K562 (cell line): ENCODE data around the gene C19orf47. TPM values are rescaled to one million over a fixed set of nuclear protein-coding genes. Genes with fewer than 3 reads are reported as not detected.

Experiments
- ESRRA ChIP-seq: fragments of 450-650 bp; IDR thresholded peaks from 2 replicates; pipeline ENCODE4 v1.6.1; 2014; ENCODE audit warnings: low read depth, mild to moderate bottlenecking, moderate library complexity, borderline replicate concordance
- MIER1 ChIP-seq: fragments of 450-650 bp; IDR thresholded peaks from 2 replicates; pipeline ENCODE4 v1.6.1; 2016; ENCODE audit warnings: antibody characterized with exemption, mild to moderate bottlenecking, low read depth
- SMARCC2 ChIP-seq: fragments of 450-650 bp; IDR thresholded peaks from 2 replicates; pipeline ENCODE4 v1.6.1; 2017; ENCODE audit warnings: antibody characterized with exemption, moderate library complexity, mild to moderate bottlenecking, low read depth
- TARDBP ChIP-seq: fragments of 450-650 bp; IDR thresholded peaks from 2 replicates; pipeline ENCODE4 v1.6.1; 2016
- TGIF2 ChIP-seq: sonication (generic); formaldehyde crosslinking; IDR thresholded peaks from 2 replicates; pipeline ENCODE4 v1.8.1; 2022; ENCODE audit warnings: mild to moderate bottlenecking, missing genetic modification reagents, moderate library complexity
- ZC3H4 ChIP-seq: sonication (generic); formaldehyde crosslinking; IDR thresholded peaks from 2 replicates; pipeline ENCODE4 v1.9.0; 2021; ENCODE audit warnings: missing genetic modification reagents, borderline replicate concordance
- ZNF354B ChIP-seq: fragments of 250-450 bp; sonication (Bioruptor Pico); IDR thresholded peaks from 2 replicates; pipeline ENCODE4 v1.4.0; 2020
- ZNF77 ChIP-seq: fragments of 250-450 bp; sonication (Bioruptor Pico); IDR thresholded peaks from 2 replicates; pipeline ENCODE4 v1.5.0; 2020
- polyA plus RNA-seq, 8 experiments: library from polyadenylated mRNA; depleted of rRNA in 4 of 8; stranded (reverse) in 5 of 8; unstranded in 3 of 8; fragments of >200 nt; fragmentation: Nextera tagmentation in 2 of 8; fragmentation: Illumina TruSeq in 1 of 8; extraction: Ambion mirVana in 2 of 8; extraction: Trizol in 1 of 8; gene quantifications; 2 replicates each; pipeline versions ENCODE4 v1.2.1 to v1.2.3, GENCODE V29; 2011 to 2014; ENCODE audit warnings: inconsistent platforms in 1 of 8, missing spikeins in 1 of 8
- total RNA-seq, 7 experiments: library from RNA; depleted of rRNA in 6 of 7; stranded (reverse); fragments of >200 nt in 6 of 7; fragmentation: Illumina TruSeq in 2 of 7; extraction: Trizol in 2 of 7; gene quantifications; 2 replicates each; pipeline versions ENCODE4 v1.2.1 to v1.2.3, GENCODE V29; 2011 to 2021; ENCODE audit warnings: low replicate concordance in 1 of 7
- TF ChIP-seq, protein P1 (sequence below), 2 experiments: fragments of 450-650 bp; formaldehyde crosslinking in 1 of 2; IDR thresholded peaks; 2 replicates each; pipeline versions ENCODE4 v1.4.0 to v1.6.1; 2014 to 2020; ENCODE audit warnings: mild to moderate bottlenecking in 2 of 2, borderline replicate concordance in 1 of 2, low read depth in 1 of 2
- TF ChIP-seq, protein P2 (sequence below): fragments of 450-650 bp; IDR thresholded peaks from 2 replicates; pipeline ENCODE4 v1.6.1; 2017; ENCODE audit warnings: antibody characterized with exemption, mild to moderate bottlenecking

The C19orf47 gene
- total and polyA plus RNA-seq, 9 of the 15 experiments (the other 6 are each of a cell fraction or from before 2014, with no cell fraction given) = 0.08 to 26.1 (median 14.7) TPM

DNA sequence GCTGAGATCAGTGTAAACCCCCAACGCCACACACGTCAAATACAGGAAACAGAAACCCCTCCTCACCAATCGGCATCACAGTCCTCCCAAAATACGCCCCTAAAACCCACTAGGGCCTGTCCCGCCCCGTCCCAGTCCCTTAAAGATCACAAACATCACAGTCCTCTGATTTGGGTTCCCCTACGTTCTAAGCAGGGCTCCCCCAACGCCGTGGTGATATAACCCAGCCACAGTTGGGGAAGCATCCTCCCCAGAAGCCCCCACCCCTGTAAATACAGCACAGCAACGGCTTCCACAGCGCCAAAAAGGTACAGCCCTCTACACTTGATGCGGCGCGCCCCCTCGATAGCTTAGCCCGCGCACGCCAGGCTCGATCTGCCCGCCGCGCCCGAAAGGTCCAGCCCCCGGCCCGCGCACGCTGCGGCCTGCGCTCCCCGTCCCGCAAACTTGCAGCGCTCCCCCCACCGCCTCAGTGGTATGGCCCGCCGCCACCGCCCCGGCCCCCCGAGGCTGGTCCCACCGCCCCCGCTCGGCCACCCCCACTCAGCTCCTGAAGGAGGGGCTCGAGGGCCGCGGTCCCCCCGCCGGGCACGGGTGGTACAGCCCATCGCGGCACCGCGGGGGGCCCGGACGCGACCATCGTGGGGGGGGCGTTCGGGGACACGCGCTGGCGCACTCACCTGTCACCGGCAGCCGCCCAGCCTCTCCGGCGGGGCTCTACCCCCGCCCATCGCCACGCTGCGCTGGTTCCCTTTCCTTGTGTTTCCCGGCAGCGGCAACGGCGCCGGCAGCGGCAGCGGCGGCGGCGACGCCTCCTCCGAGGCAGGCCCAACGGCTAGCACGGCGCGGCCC is 63.5 kb downstream of the C19orf47 start, which contains the start of gene AKT2 (continued):
- TF ChIP-seq, protein P1, sequence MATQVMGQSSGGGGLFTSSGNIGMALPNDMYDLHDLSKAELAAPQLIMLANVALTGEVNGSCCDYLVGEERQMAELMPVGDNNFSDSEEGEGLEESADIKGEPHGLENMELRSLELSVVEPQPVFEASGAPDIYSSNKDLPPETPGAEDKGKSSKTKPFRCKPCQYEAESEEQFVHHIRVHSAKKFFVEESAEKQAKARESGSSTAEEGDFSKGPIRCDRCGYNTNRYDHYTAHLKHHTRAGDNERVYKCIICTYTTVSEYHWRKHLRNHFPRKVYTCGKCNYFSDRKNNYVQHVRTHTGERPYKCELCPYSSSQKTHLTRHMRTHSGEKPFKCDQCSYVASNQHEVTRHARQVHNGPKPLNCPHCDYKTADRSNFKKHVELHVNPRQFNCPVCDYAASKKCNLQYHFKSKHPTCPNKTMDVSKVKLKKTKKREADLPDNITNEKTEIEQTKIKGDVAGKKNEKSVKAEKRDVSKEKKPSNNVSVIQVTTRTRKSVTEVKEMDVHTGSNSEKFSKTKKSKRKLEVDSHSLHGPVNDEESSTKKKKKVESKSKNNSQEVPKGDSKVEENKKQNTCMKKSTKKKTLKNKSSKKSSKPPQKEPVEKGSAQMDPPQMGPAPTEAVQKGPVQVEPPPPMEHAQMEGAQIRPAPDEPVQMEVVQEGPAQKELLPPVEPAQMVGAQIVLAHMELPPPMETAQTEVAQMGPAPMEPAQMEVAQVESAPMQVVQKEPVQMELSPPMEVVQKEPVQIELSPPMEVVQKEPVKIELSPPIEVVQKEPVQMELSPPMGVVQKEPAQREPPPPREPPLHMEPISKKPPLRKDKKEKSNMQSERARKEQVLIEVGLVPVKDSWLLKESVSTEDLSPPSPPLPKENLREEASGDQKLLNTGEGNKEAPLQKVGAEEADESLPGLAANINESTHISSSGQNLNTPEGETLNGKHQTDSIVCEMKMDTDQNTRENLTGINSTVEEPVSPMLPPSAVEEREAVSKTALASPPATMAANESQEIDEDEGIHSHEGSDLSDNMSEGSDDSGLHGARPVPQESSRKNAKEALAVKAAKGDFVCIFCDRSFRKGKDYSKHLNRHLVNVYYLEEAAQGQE (IDR thresholded peaks at IDR 0.05; ENCODE audit: borderline replicate concordance) = no peak
- TF ChIP-seq, protein P1 (CRISPR knock-in tag; IDR thresholded peaks at IDR 0.05; ENCODE audit: low read depth) = no peak
- TF ChIP-seq SMARCC2 (no peak), ZNF354B (CRISPR knock-in tag) (no peak), ESRRA (no peak), TGIF2 (CRISPR knock-in tag) (no peak), MIER1 (no peak), ZC3H4 (no peak), ZNF77 (CRISPR knock-in tag) (no peak), TARDBP (no peak)
- TF ChIP-seq, protein P2, sequence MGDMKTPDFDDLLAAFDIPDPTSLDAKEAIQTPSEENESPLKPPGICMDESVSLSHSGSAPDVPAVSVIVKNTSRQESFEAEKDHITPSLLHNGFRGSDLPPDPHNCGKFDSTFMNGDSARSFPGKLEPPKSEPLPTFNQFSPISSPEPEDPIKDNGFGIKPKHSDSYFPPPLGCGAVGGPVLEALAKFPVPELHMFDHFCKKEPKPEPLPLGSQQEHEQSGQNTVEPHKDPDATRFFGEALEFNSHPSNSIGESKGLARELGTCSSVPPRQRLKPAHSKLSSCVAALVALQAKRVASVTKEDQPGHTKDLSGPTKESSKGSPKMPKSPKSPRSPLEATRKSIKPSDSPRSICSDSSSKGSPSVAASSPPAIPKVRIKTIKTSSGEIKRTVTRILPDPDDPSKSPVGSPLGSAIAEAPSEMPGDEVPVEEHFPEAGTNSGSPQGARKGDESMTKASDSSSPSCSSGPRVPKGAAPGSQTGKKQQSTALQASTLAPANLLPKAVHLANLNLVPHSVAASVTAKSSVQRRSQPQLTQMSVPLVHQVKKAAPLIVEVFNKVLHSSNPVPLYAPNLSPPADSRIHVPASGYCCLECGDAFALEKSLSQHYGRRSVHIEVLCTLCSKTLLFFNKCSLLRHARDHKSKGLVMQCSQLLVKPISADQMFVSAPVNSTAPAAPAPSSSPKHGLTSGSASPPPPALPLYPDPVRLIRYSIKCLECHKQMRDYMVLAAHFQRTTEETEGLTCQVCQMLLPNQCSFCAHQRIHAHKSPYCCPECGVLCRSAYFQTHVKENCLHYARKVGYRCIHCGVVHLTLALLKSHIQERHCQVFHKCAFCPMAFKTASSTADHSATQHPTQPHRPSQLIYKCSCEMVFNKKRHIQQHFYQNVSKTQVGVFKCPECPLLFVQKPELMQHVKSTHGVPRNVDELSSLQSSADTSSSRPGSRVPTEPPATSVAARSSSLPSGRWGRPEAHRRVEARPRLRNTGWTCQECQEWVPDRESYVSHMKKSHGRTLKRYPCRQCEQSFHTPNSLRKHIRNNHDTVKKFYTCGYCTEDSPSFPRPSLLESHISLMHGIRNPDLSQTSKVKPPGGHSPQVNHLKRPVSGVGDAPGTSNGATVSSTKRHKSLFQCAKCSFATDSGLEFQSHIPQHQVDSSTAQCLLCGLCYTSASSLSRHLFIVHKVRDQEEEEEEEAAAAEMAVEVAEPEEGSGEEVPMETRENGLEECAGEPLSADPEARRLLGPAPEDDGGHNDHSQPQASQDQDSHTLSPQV = 0 out of 2 replicates have a peak, but pooled peaks have one; percentile 27
